GM20431 (cell line): Measurements from ENCODE around the gene CACNG4.

ENCODE experiments used
- in situ Hi-C: fragments of 300-500 bp; cut with MseI, MboI; formaldehyde crosslinking; loops from one replicate; pipeline ENCODE4 v1.15.0; 2020; ENCODE audit warnings: low sequenced_read_pairs; ENCODE audit not compliant: unreplicated experiment

CACNG4 gene

DNA sequence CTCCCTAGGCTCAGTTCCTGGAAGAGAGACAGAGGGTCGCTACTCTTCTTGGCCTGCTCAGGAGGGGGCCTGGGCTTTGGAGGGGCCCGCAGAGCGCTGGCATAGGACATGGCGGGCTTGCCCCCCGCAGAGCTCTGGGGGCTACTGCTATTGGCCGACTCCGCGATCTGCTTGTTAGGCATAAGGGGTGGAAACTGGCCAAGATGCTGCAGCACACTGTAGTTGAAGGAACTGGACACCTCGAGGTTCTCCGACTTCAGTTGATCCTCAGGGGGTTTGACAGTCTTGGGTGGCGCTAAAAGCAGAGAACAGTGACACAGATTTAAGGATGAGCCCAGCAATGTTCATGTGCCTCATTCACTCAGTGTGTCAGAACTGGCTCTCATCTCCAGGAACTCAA, 113.8 kb downstream of the CACNG4 start:
- in situ Hi-C loops, result loop anchor here (25.0 kb wide), 1 partner anchor 341 kb away; no protein-coding TSS in a partner anchor

- in situ Hi-C loops, result loop anchor here (25.0 kb wide), 1 partner anchor 342 kb away; no protein-coding TSS in a partner anchor
Measured at GRCh38 chr17:67079491-67079890, 115.0 kb downstream of the CACNG4 start.

DNA sequence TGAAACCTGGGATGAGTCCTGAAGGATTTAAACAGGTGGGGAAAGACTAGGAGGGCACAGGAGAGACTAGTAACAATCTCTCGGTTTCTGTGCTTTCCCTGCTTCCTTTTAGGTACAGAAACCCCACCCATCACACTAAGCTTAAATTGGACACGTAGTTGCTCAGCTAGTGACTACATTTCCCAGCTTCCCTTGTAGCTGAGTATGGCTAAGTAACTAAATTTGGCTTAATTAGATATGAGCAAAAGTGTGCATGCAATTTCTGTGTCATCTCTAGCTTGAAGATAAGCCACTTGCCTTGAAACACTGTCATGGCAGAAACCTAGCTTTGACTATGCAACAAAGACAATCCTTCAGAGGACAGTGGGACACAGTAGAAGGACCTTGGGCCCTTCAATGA, 116.3 kb downstream of the CACNG4 start:
- in situ Hi-C loops, result loop anchor here (25.0 kb wide), 1 partner anchor 344 kb away; no protein-coding TSS in a partner anchor

GRCh38 chr17:67082107-67082506, 117.6 kb downstream of the CACNG4 start:
- in situ Hi-C loops, result loop anchor here (25.0 kb wide), 1 partner anchor 345 kb away; no protein-coding TSS in a partner anchor
